ENCODE data around the gene SESN1. TPM values are rescaled to one million over a fixed set of nuclear protein-coding genes. Genes with fewer than 3 reads are reported as not detected.

SESN1 gene
- total RNA-seq, 1 experiment from 2014 or later, result 14.9 TPM

DNA sequence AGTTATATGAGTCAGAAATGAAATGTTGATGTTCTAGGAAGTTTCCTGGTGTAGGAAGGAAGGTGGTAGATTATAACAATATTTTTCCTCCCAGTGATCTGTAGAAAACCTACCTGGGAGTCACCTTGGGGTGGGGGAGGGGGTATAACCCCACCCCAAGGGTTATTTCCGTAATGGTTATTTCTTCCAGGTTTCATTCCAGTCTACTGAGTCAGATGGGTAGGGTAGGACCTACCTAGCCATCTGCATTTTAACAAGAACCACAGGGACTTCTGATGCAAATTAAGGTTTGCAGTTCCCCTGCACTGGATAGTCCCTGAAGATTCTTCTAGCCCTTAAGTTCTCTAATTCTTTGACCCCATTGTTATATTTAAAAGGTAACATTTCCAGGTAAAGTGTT is 157.5 kb downstream of the SESN1 start:
- DNase-seq (ENCODE audit: low read depth), result no peak
- in situ Hi-C loops (cut with HindIII; ENCODE audit: low pct_unique_long_range_greater_than_20kb, low sequenced_read_pairs), result no loop called here

Other genes with a start within 250 kb of the SESN1 start
- gene ARMC2, start 246.4 kb downstream of the SESN1 start, total RNA-seq (2014; rRNA removed; shearing (Covaris generic); ENCODE audit: low replicate concordance), result 0.17 TPM in 1 of 2 replicates, not detected in the other
- 11.3 and 18.2 TPM in 2 replicates for gene CEP57L1, start 661 bp upstream of the SESN1 start, total RNA-seq (2014; rRNA removed; shearing (Covaris generic); ENCODE audit: low replicate concordance)

All from Caki2 (cell line).